ENCODE data around the gene EID2B.

EID2B gene

DNA sequence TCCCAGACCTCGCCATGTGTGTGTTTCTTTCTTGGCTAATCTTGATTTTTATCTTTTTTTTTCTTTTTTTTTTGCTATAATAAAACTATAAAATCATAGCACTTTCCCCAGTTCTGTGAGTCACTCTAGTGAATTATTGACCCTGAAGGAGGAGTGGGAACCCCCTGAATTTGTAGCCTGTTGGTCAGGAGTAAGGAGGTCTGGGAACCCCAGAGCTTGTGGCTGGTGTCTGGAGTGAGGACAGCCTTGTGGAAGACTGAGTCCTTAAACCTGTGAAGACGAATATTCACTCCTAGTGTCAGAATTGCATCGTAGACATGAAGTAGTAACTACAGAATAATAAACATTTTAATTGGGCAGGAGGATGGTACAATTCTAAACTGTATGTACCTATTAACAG lies 7.4 kb downstream of the EID2B start:
- DNase-seq: no peak

DNA sequence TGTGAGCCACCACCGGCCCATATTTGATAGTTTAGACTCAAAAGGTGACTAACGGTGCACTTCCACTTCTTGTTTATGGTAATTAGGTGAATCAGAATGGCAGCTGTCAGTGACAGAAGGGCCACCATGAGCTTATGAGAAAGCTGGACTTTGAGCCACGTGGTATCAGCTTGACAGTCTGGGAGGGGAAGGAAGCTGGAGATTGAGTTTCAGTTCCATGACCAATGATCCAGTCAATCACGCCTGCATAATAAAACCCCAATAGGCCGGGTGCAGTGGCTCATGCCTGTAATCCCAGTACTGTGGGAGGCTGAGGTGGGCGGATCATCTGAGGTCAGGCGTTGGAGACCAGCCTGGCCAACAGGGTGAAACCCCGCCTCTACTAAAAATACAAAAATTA lies 8.2 kb downstream of the EID2B start:
- DNase-seq: no peak

DNA sequence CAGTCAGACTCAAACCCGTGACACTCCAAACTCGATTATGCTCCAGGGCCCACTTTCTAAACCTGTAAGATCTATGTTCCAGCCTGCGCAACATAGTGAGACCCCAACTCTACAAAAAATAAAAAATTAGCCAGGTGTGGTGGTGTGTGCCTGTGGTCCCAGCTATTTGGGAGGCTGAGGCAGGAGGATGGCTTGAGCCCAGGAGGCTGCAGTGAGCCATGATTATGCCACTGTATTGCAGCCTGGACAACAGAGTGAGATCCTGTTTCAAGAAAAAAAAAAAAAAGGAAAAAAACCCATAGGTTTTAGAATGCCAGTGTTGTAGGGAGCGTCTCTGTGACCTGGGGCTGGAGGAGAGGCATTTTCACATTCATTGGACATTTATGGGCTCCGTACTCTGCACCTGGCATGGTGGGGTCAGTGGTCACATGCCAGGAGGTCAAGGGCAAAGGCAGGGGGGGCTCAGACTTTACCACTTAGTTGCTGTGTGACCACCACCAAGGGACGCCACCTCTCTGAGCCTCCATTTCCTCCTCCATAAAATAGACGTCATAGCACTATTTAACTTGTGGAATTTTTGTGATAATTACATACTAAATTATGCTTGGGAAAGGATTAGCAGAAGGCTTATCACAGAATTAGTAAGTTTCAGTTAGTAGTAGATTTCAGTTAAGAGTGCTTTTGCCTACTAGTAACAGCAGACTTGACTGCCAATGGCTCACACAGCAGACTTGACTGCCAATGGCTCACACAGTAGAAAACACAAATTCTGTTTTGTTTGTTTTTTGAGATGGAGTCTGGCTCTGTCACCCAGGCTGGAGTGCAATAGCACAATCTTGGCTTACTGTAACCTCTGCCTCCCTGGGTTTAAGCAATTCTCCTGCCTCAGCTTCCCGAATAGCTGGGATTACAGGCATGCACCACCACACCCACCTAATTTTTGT lies 11.8 kb downstream of the EID2B start:
- no peak for DNase-seq

DNA sequence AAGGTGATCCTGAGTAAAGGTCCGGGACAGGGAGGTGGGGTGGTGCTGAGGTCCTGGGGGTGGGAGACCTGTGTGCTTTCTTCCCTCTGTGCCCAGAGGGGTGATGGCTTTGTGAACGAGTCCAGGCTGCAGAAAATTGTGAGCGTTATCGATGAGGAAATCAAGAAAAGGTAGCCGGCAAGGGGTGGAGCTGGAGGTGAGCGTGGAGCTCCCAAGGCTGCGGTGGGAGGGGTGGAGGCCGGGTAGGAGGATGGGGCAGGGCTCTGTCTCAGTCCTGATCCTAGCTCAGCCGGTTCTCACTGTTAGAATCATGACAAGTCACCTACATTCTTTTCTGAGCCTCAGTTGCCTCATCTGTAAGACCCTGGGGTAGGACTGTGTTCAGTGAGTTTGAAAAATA lies 13.7 kb downstream of the EID2B start:
- DNase-seq: no peak

DNA sequence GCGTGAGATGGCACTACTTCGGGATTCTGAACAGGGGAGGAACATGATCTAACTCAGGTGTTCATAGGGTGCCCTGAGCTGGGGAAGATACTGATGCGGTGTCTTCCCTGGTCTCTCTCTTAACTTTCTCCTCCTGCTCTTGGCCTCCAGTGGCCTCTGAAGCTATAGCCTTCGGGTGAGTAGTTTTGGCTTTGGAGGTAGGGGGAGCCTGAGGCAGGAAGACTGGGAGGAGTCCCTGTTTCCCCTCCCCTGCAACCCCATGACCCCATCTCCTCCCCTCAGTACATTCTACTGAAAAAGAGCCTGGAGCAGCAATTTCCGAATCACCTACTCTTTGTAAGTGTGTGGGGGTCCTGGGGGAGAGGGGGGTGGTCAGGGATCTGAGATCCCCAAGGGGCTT lies 14.2 kb downstream of the EID2B start:
- no peak for DNase-seq

DNA sequence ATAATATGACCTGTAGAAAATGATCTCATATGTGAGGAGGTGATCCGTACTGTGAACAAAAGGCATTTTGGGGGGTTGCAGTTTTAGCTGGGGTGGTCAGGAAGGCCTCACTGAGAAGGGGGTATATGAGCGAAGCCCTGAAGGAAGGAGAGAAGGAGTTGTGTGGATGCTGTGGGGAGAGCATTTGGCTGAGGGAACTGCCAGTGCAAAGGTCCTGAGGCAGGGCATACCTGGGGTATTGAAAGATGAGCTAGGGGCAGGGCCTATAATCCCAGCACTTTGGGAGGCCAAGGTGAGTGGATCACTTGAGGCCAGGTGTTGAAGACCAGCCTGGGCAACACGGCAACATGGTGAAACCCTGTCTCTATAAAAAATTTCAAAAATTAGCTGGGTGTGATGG lies 15.2 kb downstream of the EID2B start:
- no peak for DNase-seq

DNA sequence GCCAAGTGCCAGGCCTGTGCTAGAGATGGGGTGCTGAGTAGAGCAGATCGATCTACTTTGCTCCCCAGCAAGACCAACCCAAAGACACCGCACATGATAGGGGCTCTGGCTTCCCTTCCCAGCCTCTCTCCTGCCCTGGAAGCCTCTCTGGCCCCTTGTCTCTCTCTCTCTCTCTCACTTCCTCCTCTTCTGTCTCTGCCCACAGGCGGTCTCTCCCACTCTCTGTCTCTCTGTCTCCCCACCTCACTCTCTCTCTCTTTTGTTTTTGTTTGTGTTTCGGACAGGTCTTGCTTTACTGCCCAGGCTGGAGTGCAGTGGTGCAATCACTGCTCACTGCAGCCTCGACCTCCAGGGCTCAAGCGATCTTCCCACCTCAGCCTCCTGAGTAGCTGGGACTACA lies 16.4 kb downstream of the EID2B start:
- no peak for DNase-seq

DNA sequence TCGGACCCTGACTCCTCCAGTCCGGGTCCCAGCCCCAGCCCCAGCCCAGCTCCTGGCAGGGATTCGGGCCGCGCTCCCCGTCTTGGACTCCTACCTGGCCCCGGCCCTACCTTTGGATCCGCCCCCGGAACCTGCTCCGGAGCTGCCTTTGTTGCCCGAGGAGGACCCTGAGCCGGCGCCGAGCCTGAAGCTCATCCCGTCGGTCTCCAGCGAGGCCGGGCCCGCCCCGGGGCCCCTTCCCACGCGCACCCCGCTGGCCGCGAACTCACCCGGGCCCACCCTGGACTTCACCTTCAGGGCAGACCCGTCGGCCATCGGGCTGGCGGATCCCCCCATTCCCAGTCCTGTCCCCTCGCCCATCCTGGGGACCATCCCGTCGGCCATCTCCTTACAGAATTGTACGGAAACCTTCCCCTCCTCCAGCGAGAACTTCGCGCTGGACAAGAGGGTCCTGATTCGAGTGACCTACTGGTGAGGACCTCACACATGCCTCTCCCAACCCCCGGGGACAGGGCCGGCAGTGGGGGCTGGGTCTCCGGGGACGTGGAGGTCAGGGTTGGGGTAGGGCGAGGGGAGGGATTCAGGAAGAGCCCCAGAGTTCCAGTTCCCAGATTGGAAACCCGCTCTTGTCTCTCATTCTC lies 17.0 kb downstream of the EID2B start:
- no peak for DNase-seq

DNA sequence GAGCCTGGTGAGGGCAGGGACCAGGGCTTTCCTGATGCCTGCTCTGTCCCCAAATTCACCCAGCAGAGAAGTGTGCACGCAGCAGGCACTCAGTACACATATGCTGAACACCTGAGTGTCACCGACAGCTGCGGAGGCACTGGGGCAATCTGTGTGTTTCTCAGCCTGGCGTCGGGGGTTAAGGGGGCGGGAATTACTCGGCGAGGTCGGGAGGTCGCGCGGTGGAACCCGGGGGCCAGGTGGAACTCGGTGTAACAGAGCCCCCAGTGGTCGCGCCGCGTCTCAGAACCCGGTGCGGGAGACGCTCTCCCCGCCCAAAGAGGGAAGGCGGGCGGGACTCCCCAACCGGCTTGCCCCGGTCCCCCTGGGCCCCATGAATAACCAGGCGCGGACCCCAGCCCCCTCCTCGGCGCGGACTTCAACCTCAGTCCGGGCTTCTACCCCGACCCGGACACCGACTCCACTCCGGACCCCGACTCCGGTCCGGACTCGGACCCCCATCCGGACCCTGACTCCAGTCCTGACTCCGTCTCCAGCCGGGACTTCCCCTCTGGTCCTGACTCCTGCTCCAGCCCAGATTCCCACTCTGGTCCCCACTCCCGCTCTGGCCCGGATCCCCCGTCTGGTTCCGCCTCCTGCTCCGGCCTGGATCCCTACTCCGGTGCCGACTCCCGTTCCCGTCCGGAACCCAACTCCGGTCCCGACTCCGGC lies 17.7 kb downstream of the EID2B start, which contains the start of gene SELENOV:
TSS of gene SELENOV (plus strand) at position 300 of the 711 bp plus-strand sequence. CDS start at position 374, 74 bp downstream.
- no peak for DNase-seq

DNA sequence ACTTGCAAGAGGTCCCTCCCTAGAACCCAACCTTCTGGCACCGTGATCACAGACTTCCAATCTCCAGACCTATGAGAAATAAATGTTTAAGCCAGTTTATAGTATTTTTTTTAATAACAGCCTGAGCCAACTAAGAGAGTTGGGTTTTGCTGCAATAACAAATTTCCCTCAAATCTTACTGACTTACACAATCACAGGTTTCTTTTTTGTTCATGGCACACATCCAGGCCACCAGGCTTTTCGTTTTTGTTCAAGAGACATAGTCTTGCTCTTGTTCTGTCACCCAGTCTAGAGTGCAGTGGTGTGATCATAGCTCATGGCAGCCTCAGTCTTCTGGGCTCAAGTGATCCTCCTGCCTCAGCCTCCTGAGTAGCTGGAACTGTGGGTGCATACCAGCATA lies 19.7 kb downstream of the EID2B start:
- no peak for DNase-seq

DNA sequence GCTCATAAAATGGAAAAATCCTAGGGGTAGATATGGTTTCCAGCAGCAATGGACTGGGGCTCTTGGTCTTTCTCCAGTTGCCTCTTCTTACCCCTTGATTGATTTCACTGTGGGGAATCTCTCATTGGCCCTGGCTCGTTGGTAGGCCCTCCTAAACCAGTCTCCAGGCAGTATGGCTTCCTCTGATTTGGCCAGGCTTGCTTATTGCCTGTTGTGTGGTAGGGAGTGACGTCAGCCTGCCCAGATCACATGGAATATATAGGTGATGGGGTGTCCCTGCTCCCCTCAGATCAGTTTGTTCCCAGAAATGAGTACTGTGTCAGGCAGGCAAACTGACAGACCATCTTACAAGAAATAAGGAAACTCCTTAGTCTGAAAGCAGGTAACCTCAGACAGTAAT lies 23.4 kb downstream of the EID2B start:
- DNase-seq: no peak

DNA sequence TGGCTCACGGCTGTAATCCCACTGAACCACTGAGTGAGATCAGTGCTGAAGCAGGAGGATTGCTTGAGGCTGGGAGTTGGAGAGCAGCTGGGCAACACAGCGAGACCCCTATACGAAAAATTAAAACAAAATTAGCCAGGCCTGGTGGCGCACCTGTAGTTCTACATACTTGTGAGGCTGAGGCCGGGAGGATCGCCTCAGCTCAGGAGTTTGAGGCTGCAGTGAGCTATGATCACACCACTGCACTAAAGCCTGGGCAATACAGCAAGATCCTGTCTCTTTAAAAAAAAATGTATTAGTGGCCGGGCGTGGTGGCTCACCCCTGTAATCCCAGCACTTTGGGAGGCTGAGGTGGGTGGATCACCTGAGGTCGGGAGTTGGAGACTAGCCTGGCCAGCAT lies 24.0 kb downstream of the EID2B start:
- DNase-seq: no peak

DNA sequence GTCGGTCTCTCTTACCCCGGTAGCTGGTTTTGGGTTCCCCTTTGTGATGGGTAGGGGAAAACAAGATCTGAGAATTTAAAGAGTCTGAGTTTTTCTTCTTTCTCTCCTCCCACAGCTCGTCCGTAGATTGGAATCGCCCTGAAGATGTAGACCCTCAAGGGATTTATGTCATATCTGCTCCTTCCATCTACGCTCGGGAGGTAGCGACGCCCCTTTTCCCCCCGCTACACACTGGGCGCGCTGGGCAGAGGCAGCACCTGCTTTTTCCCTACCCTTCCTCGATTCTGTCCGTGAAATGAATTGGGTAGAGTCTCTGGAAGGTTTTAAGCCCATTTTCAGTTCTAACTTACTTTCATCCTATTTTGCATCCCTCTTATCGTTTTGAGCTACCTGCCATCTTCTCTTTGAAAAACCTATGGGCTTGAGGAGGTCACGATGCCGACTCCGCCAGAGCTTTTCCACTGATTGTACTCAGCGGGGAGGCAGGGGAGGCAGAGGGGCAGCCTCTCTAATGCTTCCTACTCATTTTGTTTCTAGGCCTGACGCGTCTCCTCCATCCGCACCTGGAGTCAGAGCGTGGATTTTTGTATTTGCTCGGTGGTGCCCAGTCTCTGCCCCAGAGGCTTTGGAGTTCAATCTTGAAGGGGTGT lies 24.8 kb downstream of the EID2B start:
- no peak for DNase-seq

DNA sequence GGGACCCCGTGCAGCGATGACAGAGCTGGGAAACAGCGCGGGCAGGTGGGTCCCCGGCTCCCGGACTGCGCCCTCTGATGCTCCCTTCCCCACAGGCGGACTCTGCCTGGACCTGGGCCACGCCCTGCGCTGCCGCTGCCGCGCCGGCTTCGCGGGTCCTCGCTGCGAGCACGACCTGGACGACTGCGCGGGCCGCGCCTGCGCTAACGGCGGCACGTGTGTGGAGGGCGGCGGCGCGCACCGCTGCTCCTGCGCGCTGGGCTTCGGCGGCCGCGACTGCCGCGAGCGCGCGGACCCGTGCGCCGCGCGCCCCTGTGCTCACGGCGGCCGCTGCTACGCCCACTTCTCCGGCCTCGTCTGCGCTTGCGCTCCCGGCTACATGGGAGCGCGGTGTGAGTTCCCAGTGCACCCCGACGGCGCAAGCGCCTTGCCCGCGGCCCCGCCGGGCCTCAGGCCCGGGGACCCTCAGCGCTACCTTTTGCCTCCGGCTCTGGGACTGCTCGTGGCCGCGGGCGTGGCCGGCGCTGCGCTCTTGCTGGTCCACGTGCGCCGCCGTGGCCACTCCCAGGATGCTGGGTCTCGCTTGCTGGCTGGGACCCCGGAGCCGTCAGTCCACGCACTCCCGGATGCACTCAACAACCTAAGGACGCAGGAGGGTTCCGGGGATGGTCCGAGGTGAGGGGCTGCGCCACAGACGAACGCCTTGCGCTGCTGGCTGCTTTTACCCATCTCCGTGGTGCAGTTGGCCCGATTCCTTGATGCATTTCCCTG lies 25.5 kb downstream of the EID2B start:
- DNase-seq: peak; percentile 21

DNA sequence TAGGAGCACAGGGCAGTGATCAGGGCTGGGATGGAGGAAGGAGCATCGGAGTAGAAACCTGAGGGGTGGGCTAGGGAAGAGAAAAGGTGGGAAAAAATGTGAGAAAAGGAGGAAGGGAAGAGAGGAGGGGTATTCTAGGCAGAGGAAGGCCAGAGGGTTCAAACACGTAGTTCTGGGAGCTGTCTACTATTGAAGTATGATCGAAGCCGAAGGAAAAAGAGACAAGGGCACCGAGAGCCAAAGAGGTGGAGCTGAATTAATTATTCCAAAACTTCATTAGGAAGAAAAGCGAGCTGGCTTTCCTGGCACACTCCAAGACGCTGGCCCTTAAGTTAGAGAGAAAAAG lies 26.1 kb downstream of the EID2B start:
- DNase-seq: no peak

DNA sequence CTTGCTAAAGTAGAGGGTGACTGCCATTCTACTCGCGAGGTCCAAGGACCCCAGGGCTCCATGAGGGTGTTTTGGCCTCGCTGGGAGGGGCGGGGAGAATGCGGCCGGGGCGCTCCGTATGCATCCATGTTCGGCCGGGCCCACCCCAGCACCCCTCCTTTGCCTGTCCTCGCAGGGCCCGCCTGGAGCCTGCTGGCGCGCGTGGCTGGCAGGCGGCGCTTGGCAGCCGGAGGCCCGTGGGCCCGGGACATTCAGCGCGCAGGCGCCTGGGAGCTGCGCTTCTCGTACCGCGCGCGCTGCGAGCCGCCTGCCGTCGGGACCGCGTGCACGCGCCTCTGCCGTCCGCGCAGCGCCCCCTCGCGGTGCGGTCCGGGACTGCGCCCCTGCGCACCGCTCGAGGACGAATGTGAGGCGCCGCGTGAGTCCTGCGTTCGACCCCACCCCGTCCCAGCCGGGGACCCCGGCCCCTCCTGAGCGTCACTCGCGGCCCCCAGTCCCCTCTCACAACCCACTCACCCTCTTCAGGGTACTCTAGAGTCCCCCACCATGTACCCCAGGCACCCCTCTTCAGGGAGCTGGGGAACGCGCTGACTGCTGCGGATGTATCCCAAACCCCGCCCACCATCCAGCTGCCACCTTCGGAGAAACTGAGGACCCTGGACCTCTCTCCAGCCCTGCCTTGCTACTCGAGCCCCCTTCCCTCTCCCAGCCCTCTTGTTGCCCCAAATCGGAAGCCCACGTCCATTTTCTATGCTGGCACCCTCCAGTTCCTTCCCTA lies 29.8 kb downstream of the EID2B start:
- DNase-seq: peak; percentile 67

DNA sequence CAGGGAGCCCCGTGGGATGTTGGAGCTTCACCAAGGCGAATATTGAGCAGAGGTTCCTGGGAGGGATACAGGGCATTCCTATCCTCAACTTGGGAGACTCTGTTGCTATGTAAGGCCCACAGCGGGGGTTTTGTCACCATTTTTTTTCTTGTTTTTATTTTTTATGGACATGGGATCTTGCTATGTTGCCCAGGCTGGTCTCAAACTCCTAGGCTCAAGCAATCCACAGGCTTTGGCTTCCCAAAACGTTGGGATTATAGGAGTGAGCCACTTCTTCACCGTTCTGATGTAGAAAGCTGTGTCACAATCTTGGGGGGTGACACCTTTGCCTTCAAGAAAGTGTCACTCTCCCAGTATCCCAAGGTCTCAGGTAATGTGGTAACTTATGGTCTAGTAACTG lies 31.3 kb downstream of the EID2B start:
- no peak for DNase-seq

DNA sequence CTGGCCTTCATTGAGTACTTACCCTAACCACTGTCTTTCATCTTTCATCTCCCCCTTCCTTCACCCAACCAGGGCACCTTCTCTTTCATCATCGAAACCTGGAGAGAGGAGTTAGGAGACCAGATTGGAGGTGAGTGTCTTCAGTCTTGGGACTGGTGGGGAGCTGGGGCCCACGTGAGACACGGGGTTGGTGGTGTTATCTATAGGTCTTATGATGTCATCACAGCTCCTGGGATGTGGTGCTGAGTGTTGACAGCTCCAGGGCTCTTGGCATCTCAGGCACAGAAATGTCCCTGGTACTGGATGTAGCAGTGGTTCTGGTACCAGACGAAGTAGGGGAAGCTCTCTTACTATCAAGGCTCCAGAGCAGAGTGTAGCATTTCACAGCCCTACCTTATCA lies 32.1 kb downstream of the EID2B start:
- no peak for DNase-seq

DNA sequence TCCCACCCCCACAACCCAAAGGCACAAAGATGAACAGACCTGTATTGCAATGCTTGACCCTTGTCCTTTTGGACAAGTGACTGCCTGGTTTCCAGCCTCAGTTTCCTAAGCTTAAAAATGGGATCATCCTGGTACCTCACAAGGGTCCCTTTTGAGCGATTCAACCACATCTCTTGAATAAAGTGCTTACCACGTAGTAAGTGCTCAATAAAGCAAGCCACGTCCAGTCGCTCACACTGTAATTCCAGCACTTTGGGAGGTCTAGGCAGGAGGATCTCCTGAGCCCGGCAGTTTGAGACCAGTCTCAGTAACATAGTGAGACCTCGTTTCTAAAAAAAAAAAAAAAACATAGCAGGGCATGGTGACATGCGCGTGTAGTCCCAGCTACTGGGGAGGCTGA lies 32.7 kb downstream of the EID2B start:
- DNase-seq: no peak

DNA sequence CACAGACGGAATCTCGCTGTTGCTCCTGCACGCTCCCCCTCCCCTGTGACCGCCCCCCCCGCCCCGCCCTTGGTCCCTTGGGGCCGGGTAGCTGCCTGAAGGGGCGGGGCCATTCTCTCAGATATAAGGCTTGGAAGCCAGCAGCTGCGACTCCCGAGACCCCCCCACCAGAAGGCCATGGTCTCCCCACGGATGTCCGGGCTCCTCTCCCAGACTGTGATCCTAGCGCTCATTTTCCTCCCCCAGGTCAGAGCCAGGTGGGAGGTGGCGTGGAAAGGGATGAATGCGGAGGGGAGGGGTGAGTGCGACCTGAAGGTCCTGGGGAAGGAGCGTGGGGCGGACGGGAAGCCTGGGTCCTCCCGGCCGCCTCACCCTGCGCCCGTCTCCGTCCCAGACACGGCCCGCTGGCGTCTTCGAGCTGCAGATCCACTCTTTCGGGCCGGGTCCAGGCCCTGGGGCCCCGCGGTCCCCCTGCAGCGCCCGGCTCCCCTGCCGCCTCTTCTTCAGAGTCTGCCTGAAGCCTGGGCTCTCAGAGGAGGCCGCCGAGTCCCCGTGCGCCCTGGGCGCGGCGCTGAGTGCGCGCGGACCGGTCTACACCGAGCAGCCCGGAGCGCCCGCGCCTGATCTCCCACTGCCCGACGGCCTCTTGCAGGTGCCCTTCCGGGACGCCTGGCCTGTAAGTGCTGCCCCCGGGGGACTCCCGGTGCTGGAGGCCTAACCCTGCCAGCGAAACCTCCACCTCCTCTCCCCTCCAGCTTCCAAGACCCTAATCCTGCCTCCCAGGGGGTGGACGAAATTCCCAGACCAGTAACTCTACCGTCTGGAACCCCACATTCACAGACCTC lies 33.6 kb downstream of the EID2B start, which contains the start of gene DLL3:
TSS of gene DLL3 (plus strand) at position 150 of the 845 bp plus-strand sequence. CDS start at position 178, 28 bp downstream.
- no peak for DNase-seq

All from activated CD4-positive, alpha-beta T cell treated with anti-CD3 and anti-CD28 coated beads for 1 hour (primary cell).